OCI-LY3 (cell line): Measurements from ENCODE around the gene MCTP2.

Experiments used
- EZH2phosphoT487 ChIP-seq: fragments of 200-600 bp; shearing (Covaris generic); IDR thresholded peaks from 2 replicates; pipeline ENCODE4 v1.6.1; 2018; ENCODE audit warnings: antibody characterized with exemption, mixed run types, low read depth
- TF ChIP-seq, protein P1 (sequence below): fragments of 200-600, 300-600 bp; sonication (generic); IDR thresholded peaks from 2 replicates; pipeline ENCODE4 v1.5.1; 2014; ENCODE audit warnings: antibody characterized with exemption, low read length, low read depth

DNA sequence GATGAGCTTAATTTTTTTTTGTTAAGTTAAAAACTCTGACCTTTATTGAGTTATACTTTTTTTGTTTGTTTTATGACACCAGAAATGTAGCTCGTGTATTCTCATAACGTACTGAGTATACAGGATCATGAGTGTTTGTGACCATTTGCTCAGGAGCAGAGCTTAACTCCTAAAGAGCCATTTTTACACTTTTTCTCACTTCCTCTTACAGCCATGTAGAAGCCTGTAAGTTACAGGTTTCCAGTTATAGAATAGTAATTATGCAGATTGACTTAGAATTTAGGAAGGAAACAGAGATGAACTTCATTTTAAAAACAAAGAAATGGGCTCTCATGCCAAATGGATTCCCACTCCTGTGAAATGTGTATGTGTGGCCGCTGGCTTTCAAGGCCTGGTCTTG is 151.7 kb downstream of the MCTP2 start:
- TF ChIP-seq, protein P1, sequence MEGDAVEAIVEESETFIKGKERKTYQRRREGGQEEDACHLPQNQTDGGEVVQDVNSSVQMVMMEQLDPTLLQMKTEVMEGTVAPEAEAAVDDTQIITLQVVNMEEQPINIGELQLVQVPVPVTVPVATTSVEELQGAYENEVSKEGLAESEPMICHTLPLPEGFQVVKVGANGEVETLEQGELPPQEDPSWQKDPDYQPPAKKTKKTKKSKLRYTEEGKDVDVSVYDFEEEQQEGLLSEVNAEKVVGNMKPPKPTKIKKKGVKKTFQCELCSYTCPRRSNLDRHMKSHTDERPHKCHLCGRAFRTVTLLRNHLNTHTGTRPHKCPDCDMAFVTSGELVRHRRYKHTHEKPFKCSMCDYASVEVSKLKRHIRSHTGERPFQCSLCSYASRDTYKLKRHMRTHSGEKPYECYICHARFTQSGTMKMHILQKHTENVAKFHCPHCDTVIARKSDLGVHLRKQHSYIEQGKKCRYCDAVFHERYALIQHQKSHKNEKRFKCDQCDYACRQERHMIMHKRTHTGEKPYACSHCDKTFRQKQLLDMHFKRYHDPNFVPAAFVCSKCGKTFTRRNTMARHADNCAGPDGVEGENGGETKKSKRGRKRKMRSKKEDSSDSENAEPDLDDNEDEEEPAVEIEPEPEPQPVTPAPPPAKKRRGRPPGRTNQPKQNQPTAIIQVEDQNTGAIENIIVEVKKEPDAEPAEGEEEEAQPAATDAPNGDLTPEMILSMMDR, result no peak
- no peak for TF ChIP-seq EZH2phosphoT487
